Tibial nerve (tissue), 4 donors: ENCODE data around the gene PTGFRN. TPM values are rescaled to one million over a fixed set of nuclear protein-coding genes. Genes with fewer than 3 reads are reported as not detected.

Experiments used
- DNase-seq, 2 donors: peaks; one replicate each; pipeline ENCODE4 v3.0.0-alpha.2; 2019; ENCODE audit warnings: low spot score in 2 of 2
- H3K27ac ChIP-seq, 4 donors: fragments of 200-600 bp; sonication (generic) in 3 of 4; one replicate each; pipeline ENCODE4 v1.5.1; 2017 to 2019; ENCODE audit warnings: mild to moderate bottlenecking in 1 of 4
- H3K27me3 ChIP-seq, 2 donors: fragments of 200-600 bp; sonication (generic) in 1 of 2; one replicate each; pipeline versions ENCODE4 v1.5.1 to v1.6.0; 2017 to 2019
- H3K36me3 ChIP-seq, 3 donors: fragments of 200-600 bp; sonication (generic); one replicate each; pipeline ENCODE4 v1.5.1; 2018 to 2019
- H3K4me1 ChIP-seq, 4 donors: fragments of 200-600 bp; sonication (generic) in 3 of 4; one replicate each; pipeline ENCODE4 v1.5.1; 2017 to 2019
- H3K4me3 ChIP-seq, 4 donors: fragments of 200-600 bp; sonication (generic) in 3 of 4; one replicate each; pipeline ENCODE4 v1.5.1; 2017 to 2019; ENCODE audit warnings: mild to moderate bottlenecking in 1 of 4, moderate library complexity in 1 of 4
- H3K9me3 ChIP-seq, 4 donors: fragments of 200-600 bp; sonication (generic) in 3 of 4; one replicate each; pipeline ENCODE4 v1.5.1; 2017 to 2019
- CTCF ChIP-seq, 5 experiments: fragments of 200-600 bp in 3 of 5; fragments of 450-650 bp in 2 of 5; sonication (generic) in 3 of 5; IDR thresholded peaks; one replicate each; pipeline ENCODE4 v1.5.1; 2016 to 2019; ENCODE audit warnings: antibody characterized with exemption in 5 of 5, mild to moderate bottlenecking in 3 of 5, moderate library complexity in 2 of 5
- EP300 ChIP-seq, 2 donors: sonication (generic); formaldehyde crosslinking; IDR thresholded peaks; one replicate each; pipeline ENCODE4 v1.6.1; 2017; ENCODE audit warnings: antibody characterized with exemption in 2 of 2, mild to moderate bottlenecking in 1 of 2
- POLR2A ChIP-seq, 2 donors: fragments of 450-650 bp; IDR thresholded peaks; one replicate each; pipeline ENCODE4 v1.6.1; 2017; ENCODE audit warnings: antibody characterized with exemption in 2 of 2, mild to moderate bottlenecking in 2 of 2, moderate library complexity in 2 of 2
- WGBS, 2 donors: methylation state at CpG; one replicate each; pipeline ENCODE4 v1.1.5; 2018; 5-methylcytosine and 5-hydroxymethylcytosine counted together
- total RNA-seq, 4 donors: library from RNA; depleted of rRNA; stranded (reverse); fragments of >200 nt; gene quantifications; one replicate each; pipeline ENCODE4 v1.1.0, GENCODE V29; 2016

Gene PTGFRN
- total RNA-seq, 4 donors from 2014 or later, result 10.2 to 19.0 (median 14.7) TPM

- Histone ChIP-seq H3K27ac (no peak overlapping the region), H3K27me3 (no peaks in the 10 kb centered on the region), H3K4me3 (no peak overlapping the region), H3K9me3 (no peaks in the 10 kb centered on the region), H3K4me1 (peaks cover 0 to 2% (median 0%) of the 10 kb centered on the region in 4 donors), H3K36me3 (no peaks in the 10 kb centered on the region)
- WGBS, 2 donors, result 73 to 75% methylated on average over 14 of the region's 14 CpGs
- no peak for DNase-seq
- no peak for TF ChIP-seq POLR2A (IDR thresholded peaks at IDR 0.05)
- no peak for TF ChIP-seq EP300 (IDR thresholded peaks at IDR 0.05)
- no peak for TF ChIP-seq CTCF (IDR thresholded peaks at IDR 0.05)
Observed at GRCh38 chr1:116916533-116917445, 7.1 kb downstream of the PTGFRN start.

DNA sequence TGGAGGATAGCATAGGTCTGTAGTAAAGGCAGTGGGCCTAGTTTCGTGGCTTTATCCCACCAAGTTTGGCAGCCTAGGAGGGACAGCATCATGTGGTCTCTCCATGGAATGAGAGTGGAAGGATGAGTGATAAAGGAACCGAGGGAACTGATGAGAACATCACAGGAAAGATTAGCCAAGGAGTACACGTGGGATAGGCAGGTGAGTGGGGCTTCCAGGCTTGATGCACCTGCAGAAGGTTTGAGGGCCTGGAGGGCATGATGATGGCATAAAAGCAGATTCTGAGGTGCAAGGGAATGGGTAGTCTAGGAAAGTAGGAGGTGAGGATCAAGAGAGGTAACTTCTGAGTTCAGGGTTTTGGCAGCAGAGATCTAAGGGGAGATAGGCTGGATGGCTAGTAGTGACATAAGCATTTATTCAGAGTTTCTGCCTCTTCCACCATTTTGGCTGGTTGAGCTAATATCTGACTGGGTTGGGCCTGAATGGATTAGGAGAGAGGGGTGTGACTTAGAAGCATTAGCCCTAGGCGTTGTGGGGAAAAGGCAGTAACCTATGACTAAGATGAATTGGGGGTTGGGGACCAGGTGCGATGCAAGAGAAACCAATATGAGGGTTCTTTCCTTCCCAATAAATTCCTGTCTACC lies 9.1 kb downstream of the PTGFRN start:
- no peak for TF ChIP-seq POLR2A (IDR thresholded peaks at IDR 0.05)
- no peak for TF ChIP-seq EP300 (IDR thresholded peaks at IDR 0.05)
- no peak for TF ChIP-seq CTCF (IDR thresholded peaks at IDR 0.05)
- H3K27ac ChIP-seq, result no peak overlapping the region
- no peaks in the 10 kb centered on the region for H3K36me3 ChIP-seq
- no peak overlapping the region for H3K4me3 ChIP-seq
- no peaks in the 10 kb centered on the region for H3K4me1 ChIP-seq
- H3K27me3 ChIP-seq, result no peaks in the 10 kb centered on the region
- H3K9me3 ChIP-seq, result no peaks in the 10 kb centered on the region
- 91 to 94% methylated on average over 5 of the region's 5 CpGs for whole genome bisulfite sequencing, 2 donors
- no peak for DNase-seq

DNA sequence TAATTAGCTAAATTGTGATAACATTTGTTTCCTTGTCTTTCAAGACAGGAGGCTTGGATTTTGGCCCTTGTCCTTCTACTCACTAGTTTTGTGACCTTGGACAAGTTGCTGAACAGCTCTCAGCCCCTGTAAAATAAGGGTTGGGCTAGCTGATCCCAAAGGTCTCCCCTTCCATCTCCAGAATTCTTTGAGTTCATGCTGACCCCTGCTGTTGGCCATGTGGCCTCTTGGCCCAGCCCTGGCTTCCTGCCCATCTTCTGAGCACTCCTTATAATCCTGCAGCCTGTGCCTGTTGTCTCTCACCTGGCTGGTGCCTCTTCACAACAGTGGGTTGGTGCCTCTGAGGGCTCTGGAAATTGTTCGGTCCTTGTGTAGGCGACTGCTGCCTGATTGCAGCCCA lies 10.1 kb downstream of the PTGFRN start:
- Histone ChIP-seq H3K27ac (no peak overlapping the region), H3K9me3 (no peaks in the 10 kb centered on the region), H3K36me3 (no peaks in the 10 kb centered on the region), H3K4me1 (no peaks in the 10 kb centered on the region), H3K4me3 (no peak overlapping the region), H3K27me3 (no peaks in the 10 kb centered on the region)
- TF ChIP-seq CTCF (IDR thresholded peaks at IDR 0.05), result no peak
- no peak for TF ChIP-seq EP300 (IDR thresholded peaks at IDR 0.05)
- no peak for TF ChIP-seq POLR2A (IDR thresholded peaks at IDR 0.05)
- 80 to 81% methylated on average over 2 of the region's 2 CpGs for WGBS, 2 donors
- no peak for DNase-seq

- no peaks in the 10 kb centered on the region for H3K27me3 ChIP-seq
- no peaks in the 10 kb centered on the region for H3K9me3 ChIP-seq
- no peak for DNase-seq
- TF ChIP-seq CTCF (IDR thresholded peaks at IDR 0.05), result no peak
- no peak for TF ChIP-seq EP300 (IDR thresholded peaks at IDR 0.05)
- TF ChIP-seq POLR2A (IDR thresholded peaks at IDR 0.05), result no peak
- no peak overlapping the region for H3K4me3 ChIP-seq
- no peak overlapping the region for H3K27ac ChIP-seq
- WGBS, 2 donors, result 87 to 100% methylated on average over 1 of the region's 1 CpG
- no peaks in the 10 kb centered on the region for H3K4me1 ChIP-seq
- H3K36me3 ChIP-seq, result no peaks in the 10 kb centered on the region
Observed at GRCh38 chr1:116920211-116920610, 10.5 kb downstream of the PTGFRN start.

GRCh38 chr1:116921301-116921885 lies 11.7 kb downstream of the PTGFRN start:
- WGBS, 2 donors, result 81 to 83% methylated on average over 6 of the region's 6 CpGs
- Histone ChIP-seq H3K27me3 (no peaks in the 10 kb centered on the region), H3K27ac (no peak overlapping the region), H3K4me1 (no peaks in the 10 kb centered on the region), H3K9me3 (no peaks in the 10 kb centered on the region), H3K36me3 (no peaks in the 10 kb centered on the region), H3K4me3 (no peak overlapping the region)
- no peak for TF ChIP-seq EP300 (IDR thresholded peaks at IDR 0.05)
- TF ChIP-seq POLR2A (IDR thresholded peaks at IDR 0.05), result no peak
- TF ChIP-seq CTCF (IDR thresholded peaks at IDR 0.05), result no peak
- DNase-seq, result no peak
